Stomach smooth muscle (tissue), 2 donors: ENCODE measurements around the gene CNOT10.
"Not testable (repeated sequence)": the region's sequence is repeated elsewhere in the genome, so short reads cannot be mapped to it uniquely, and the experiment has no call there.

Experiments used
- H3K27ac ChIP-seq: one replicate; pipeline ENCODE4 v1.7.0; 2013; ENCODE audit warnings: mild to moderate bottlenecking, low read length, inconsistent platforms
- H3K27me3 ChIP-seq, 2 donors: one replicate each; pipeline ENCODE4 v1.7.0; 2013; ENCODE audit warnings: low read length in 2 of 2; ENCODE audit not compliant: insufficient read depth in 2 of 2, control insufficient read depth in 1 of 2
- H3K36me3 ChIP-seq, 2 donors: one replicate each; pipeline ENCODE4 v1.7.0; 2013; ENCODE audit warnings: low read length in 2 of 2; ENCODE audit not compliant: control insufficient read depth in 2 of 2, insufficient read depth in 2 of 2
- H3K4me1 ChIP-seq: one replicate; pipeline ENCODE4 v1.7.0; 2013; ENCODE audit warnings: low read length; ENCODE audit not compliant: control insufficient read depth, insufficient read depth
- H3K4me3 ChIP-seq, 2 donors: one replicate each; pipeline ENCODE4 v1.7.0; 2013; ENCODE audit warnings: low read length in 2 of 2
- H3K9ac ChIP-seq, 2 donors: one replicate each; pipeline ENCODE4 v1.7.0; 2013; ENCODE audit warnings: low read length in 2 of 2, mild to moderate bottlenecking in 1 of 2
- H3K9me3 ChIP-seq, 2 donors: one replicate each; pipeline ENCODE4 v1.7.0; 2013; ENCODE audit warnings: low read length in 2 of 2; ENCODE audit not compliant: control insufficient read depth in 2 of 2
- donor health status: healthy.
- donor health status: Pancreatic carcinoma.

Gene CNOT10

GRCh38 chr3:32757618-32758374 lies 72.8 kb downstream of the CNOT10 start:
- Histone ChIP-seq H3K4me1 (peaks cover 3% of the 10 kb centered on the region), H3K9ac (no peak overlapping the region), H3K4me3 (no peak overlapping the region), H3K9me3 (no peaks in the 10 kb centered on the region), H3K36me3 (peaks cover 3 to 8% of the 10 kb centered on the region in 2 donors), H3K27ac (no peak overlapping the region), H3K27me3 (no peaks in the 10 kb centered on the region)

DNA sequence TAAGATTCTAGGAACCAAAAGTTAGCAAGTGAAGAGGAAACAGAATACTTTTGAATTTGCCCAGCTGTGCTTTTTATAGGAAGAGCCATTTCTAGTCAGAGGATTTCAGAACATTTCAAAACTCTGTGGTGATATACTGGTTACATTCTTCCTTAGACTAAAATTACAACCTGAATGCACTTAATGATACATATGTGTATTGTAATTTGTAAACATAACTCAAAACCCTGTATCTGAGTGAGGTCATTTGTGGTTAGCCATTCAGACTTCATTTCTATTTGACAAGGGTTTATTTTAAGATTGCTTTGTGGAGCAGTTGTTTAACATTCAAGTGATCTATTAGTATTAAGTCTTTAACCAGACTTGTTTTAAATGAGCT lies 73.4 kb downstream of the CNOT10 start:
- H3K27me3 ChIP-seq = no peaks in the 10 kb centered on the region
- no peak overlapping the region for H3K9ac ChIP-seq
- H3K27ac ChIP-seq = no peak overlapping the region
- H3K4me3 ChIP-seq = no peak overlapping the region
- H3K9me3 ChIP-seq = no peaks in the 10 kb centered on the region
- H3K36me3 ChIP-seq = peaks cover 7 to 10% of the 10 kb centered on the region in 2 donors
- peaks cover 3% of the 10 kb centered on the region for H3K4me1 ChIP-seq

GRCh38 chr3:32759342-32759741 lies 74.4 kb downstream of the CNOT10 start:
- Histone ChIP-seq H3K4me3 (no peak overlapping the region), H3K9ac (no peak overlapping the region), H3K9me3 (no peaks in the 10 kb centered on the region), H3K4me1 (peaks cover 3% of the 10 kb centered on the region), H3K36me3 (peaks cover 8 to 10% of the 10 kb centered on the region in 2 donors), H3K27ac (no peak overlapping the region), H3K27me3 (no peaks in the 10 kb centered on the region)

GRCh38 chr3:32764481-32764880 lies 79.5 kb downstream of the CNOT10 start:
- H3K9ac ChIP-seq = no peak overlapping the region
- no peak overlapping the region for H3K4me3 ChIP-seq
- H3K9me3 ChIP-seq = no peaks in the 10 kb centered on the region
- H3K27me3 ChIP-seq = no peaks in the 10 kb centered on the region
- H3K36me3 ChIP-seq = peaks cover 19 to 24% of the 10 kb centered on the region in 2 donors
- no peaks in the 10 kb centered on the region for H3K4me1 ChIP-seq
- H3K27ac ChIP-seq = no peak overlapping the region

- Histone ChIP-seq H3K27me3 (no peaks in the 10 kb centered on the region), H3K4me3 (no peak overlapping the region), H3K36me3 (peaks cover 2 to 3% of the 10 kb centered on the region in 2 donors), H3K9me3 (no peaks in the 10 kb centered on the region), H3K4me1 (peaks cover 5% of the 10 kb centered on the region), H3K27ac (no peak overlapping the region), H3K9ac (no peak overlapping the region)
Measured at GRCh38 chr3:32778389-32778788, 93.4 kb downstream of the CNOT10 start.

DNA sequence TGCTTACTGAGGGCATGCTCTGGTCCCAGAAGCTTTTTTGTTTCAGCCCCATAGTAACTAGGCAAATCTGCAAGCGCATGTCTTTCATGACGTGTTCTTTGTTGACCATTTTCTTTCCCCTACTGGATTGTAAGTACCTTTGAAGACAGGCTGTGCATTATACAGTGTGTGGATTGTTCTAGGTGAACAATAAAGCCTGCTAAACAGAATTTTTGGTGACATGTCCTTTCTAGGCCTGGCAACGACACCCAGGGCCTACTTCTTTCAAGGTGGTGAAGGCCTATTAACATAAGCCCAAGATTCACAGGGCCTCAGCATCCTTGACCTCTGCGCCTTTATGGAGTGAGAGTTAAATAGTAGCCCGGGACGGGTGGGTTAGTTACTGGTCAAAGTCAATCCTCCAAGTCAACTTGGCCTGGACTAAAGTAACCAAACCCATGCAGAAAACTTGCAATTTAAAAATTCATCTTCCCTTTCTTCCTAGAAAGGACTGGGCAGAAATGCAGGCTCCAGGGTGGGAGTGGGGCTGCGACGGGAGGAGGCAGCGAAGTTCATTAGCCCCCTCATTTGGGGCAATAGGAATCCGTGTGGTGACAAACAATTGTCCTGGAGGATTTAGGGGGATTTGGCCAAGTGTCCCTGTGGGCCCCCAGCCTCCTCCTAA lies 95.2 kb downstream of the CNOT10 start:
- H3K4me3 ChIP-seq = peak overlapping the region; percentile 78 to 87
- no peaks in the 10 kb centered on the region for H3K27me3 ChIP-seq
- peaks cover 5% of the 10 kb centered on the region for H3K4me1 ChIP-seq
- peak overlapping the region in 1 of 2 donors; percentile 38 for H3K9ac ChIP-seq
- no peaks in the 10 kb centered on the region for H3K9me3 ChIP-seq
- H3K36me3 ChIP-seq = no peaks in the 10 kb centered on the region
- no peak overlapping the region for H3K27ac ChIP-seq

GRCh38 chr3:32780735-32781210 lies 95.8 kb downstream of the CNOT10 start:
- peak overlapping the region; percentile 78 to 87 for H3K4me3 ChIP-seq
- H3K9me3 ChIP-seq = no peaks in the 10 kb centered on the region
- peak overlapping the region in 1 of 2 donors; percentile 38 for H3K9ac ChIP-seq
- no peak overlapping the region for H3K27ac ChIP-seq
- no peaks in the 10 kb centered on the region for H3K27me3 ChIP-seq
- no peaks in the 10 kb centered on the region for H3K36me3 ChIP-seq
- H3K4me1 ChIP-seq = peaks cover 5% of the 10 kb centered on the region

DNA sequence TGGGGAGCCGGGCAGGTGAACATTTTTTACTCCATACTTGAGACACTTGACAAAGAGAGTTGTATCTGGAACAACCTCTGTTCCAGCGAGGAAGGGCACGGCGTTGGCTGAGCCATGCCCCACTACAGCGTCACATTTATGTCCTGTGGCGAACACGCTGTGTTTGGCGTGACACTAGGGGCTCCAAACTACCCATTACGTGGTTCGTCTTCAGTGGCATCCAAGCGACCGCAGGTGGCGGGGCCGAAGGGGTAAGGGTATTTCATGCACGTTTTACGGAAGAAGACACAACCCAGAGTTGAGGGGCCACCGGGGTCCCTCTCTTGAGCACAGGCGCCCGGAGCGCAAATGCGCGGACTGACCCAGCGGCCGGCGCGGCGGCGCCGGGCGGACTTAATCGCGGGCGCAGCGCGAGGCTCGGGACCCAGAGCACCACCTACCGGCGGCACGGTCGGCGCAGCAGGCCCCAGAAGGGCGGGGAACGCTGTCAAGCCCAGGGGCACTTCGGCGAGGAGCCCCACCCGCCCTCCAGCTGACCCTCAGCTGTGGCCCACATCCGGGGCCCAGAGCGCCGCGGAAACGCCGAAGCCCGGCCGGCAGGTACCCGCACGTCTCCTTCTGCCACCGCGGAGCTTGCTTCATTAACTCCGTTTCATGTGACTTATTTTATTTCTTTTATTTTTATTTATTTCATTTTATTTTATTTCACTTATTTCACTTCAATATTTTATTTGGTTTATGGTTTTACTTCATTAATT lies 96.4 kb downstream of the CNOT10 start:
- Histone ChIP-seq H3K9me3 (no peaks in the 10 kb centered on the region), H3K36me3 (no peaks in the 10 kb centered on the region), H3K27me3 (no peaks in the 10 kb centered on the region), H3K9ac (peak overlapping the region; percentile 38 to 55), H3K27ac (no peak overlapping the region), H3K4me3 (peak overlapping the region; percentile 78 to 87), H3K4me1 (peaks cover 5% of the 10 kb centered on the region)

GRCh38 chr3:32781969-32782270 lies 96.9 kb downstream of the CNOT10 start:
- H3K9me3 ChIP-seq, H3K27me3 ChIP-seq, H3K9ac ChIP-seq, H3K4me3 ChIP-seq, H3K36me3 ChIP-seq, H3K27ac ChIP-seq, H3K4me1 ChIP-seq: not testable (repeated sequence)

DNA sequence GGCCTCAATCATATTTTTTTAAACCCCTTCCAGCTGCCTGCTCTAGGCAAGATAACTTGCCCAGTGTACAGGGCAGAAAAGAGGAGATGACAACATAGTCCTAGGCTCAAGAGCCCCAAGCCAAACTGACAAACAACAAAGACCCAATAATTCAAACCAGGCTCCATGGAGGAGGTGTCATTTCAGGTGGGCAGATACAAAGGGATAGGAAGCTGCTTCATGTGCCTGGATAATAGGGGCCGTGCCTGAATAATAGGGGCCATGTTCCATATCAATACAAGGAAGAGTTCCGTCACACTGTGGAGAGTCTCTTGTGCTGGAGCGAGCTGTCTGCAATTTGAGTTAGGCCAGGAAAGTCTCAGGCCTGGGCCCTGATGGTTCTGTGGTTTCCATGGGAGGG lies 97.4 kb downstream of the CNOT10 start:
- H3K4me3 ChIP-seq = no peak overlapping the region
- H3K36me3 ChIP-seq = no peaks in the 10 kb centered on the region
- no peak overlapping the region for H3K9ac ChIP-seq
- H3K4me1 ChIP-seq = peaks cover 5% of the 10 kb centered on the region
- H3K27me3 ChIP-seq = no peaks in the 10 kb centered on the region
- H3K27ac ChIP-seq = no peak overlapping the region
- H3K9me3 ChIP-seq = no peaks in the 10 kb centered on the region
